Measurements from ENCODE around the gene CDC25C. TPM values are rescaled to one million over a fixed set of nuclear protein-coding genes. Genes with fewer than 3 reads are reported as not detected.
A peak's percentile ranks its signal among the peaks of the same experiment; 100 is the strongest.

CDC25C gene
- total RNA-seq, 1 experiment from 2014 or later = 18.8 TPM

GRCh38 chr5:138352722-138353559, 21.3 kb upstream of the CDC25C start (continued):
- TF ChIP-seq ARID4B (CRISPR knock-in tag; IDR thresholded peaks at IDR 0.05; ENCODE audit: borderline replicate concordance) = peak; percentile 43; the same call in 1 of the 2 replicates
- TF ChIP-seq TEAD4 (CRISPR knock-in tag; IDR thresholded peaks at IDR 0.05) = 0 out of 2 replicates have a peak, but pooled peaks have one; percentile 21
- TF ChIP-seq, protein P1, sequence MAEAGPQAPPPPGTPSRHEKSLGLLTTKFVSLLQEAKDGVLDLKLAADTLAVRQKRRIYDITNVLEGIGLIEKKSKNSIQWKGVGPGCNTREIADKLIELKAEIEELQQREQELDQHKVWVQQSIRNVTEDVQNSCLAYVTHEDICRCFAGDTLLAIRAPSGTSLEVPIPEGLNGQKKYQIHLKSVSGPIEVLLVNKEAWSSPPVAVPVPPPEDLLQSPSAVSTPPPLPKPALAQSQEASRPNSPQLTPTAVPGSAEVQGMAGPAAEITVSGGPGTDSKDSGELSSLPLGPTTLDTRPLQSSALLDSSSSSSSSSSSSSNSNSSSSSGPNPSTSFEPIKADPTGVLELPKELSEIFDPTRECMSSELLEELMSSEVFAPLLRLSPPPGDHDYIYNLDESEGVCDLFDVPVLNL (CRISPR knock-in tag; IDR thresholded peaks at IDR 0.05; ENCODE audit: borderline replicate concordance, low read depth) = peak; percentile 60; the same call in 1 of the 2 replicates
- TF ChIP-seq FOXP1 (CRISPR knock-in tag; IDR thresholded peaks at IDR 0.05; ENCODE audit: borderline replicate concordance) = peak; percentile 60; the same call in 1 of the 2 replicates
- no peak for TF ChIP-seq ELF4 (CRISPR knock-in tag; IDR thresholded peaks at IDR 0.05; ENCODE audit: low read depth)
- no peak for TF ChIP-seq TCF7 (CRISPR knock-in tag; IDR thresholded peaks at IDR 0.05; ENCODE audit: low read depth)
- TF ChIP-seq NFE2L1 (CRISPR knock-in tag; IDR thresholded peaks at IDR 0.05) = no peak
- TF ChIP-seq ZNF219 (CRISPR knock-in tag; IDR thresholded peaks at IDR 0.05; ENCODE audit: borderline replicate concordance) = peak; percentile 91
- TF ChIP-seq TP53 (CRISPR knock-in tag; IDR thresholded peaks at IDR 0.05) = 0 out of 2 replicates have a peak, but pooled peaks have one; percentile 35

GRCh38 chr5:138352071-138352721, 20.6 kb upstream of the CDC25C start, which contains the start of gene KDM3B:
KDM3B (plus strand) TSS chr5:138352685; CDS start chr5:138352796, 111 bp downstream.
- peak; percentile 56; the same call in 1 of the 2 replicates for TF ChIP-seq TEAD1 (CRISPR knock-in tag; IDR thresholded peaks at IDR 0.05)
- TF ChIP-seq ZNF512 (CRISPR knock-in tag; IDR thresholded peaks at IDR 0.05; ENCODE audit: borderline replicate concordance) = no peak
- 0 out of 2 replicates have a peak, but pooled peaks have one; percentile 22 for TF ChIP-seq CREM (CRISPR knock-in tag; IDR thresholded peaks at IDR 0.05)
- TF ChIP-seq, protein P2, sequence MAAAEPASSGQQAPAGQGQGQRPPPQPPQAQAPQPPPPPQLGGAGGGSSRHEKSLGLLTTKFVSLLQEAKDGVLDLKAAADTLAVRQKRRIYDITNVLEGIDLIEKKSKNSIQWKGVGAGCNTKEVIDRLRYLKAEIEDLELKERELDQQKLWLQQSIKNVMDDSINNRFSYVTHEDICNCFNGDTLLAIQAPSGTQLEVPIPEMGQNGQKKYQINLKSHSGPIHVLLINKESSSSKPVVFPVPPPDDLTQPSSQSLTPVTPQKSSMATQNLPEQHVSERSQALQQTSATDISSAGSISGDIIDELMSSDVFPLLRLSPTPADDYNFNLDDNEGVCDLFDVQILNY (CRISPR knock-in tag; IDR thresholded peaks at IDR 0.05) = peak; percentile 49; the same call in 1 of the 2 replicates
- TF ChIP-seq HMGXB4 (CRISPR knock-in tag; IDR thresholded peaks at IDR 0.05) = peak; percentile 97
- TF ChIP-seq ATF1 (CRISPR knock-in tag; IDR thresholded peaks at IDR 0.05) = no peak
- peak; percentile 94 for TF ChIP-seq SP1 (CRISPR knock-in tag; conservative IDR thresholded peaks at IDR 0.05)
- TF ChIP-seq GABPB1 (CRISPR knock-in tag; IDR thresholded peaks at IDR 0.05) = peak; percentile 57; the same call in 1 of the 2 replicates
- TF ChIP-seq CREB1 (CRISPR knock-in tag; IDR thresholded peaks at IDR 0.05) = no peak
- TF ChIP-seq, protein P3, sequence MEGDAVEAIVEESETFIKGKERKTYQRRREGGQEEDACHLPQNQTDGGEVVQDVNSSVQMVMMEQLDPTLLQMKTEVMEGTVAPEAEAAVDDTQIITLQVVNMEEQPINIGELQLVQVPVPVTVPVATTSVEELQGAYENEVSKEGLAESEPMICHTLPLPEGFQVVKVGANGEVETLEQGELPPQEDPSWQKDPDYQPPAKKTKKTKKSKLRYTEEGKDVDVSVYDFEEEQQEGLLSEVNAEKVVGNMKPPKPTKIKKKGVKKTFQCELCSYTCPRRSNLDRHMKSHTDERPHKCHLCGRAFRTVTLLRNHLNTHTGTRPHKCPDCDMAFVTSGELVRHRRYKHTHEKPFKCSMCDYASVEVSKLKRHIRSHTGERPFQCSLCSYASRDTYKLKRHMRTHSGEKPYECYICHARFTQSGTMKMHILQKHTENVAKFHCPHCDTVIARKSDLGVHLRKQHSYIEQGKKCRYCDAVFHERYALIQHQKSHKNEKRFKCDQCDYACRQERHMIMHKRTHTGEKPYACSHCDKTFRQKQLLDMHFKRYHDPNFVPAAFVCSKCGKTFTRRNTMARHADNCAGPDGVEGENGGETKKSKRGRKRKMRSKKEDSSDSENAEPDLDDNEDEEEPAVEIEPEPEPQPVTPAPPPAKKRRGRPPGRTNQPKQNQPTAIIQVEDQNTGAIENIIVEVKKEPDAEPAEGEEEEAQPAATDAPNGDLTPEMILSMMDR (IDR thresholded peaks at IDR 0.05) = peak; percentile 100
- peaks cover 20% of the 10 kb centered on the region for H3K36me3 Mint-ChIP-seq
- peak; percentile 94 for DNase-seq (ENCODE audit: low spot score)
- ChIA-PET POLR2A (interaction anchor here (0.7 to 4.9 kb wide), 7 partner anchors 14 to 191 kb away, joined by 3 to 61 read pairs (median 6); partner anchors contain the start of genes CDC23, CDC25C, EGR1 and ETF1), CTCF (interaction anchor here (0.5 to 5.1 kb wide), 70 partner anchors 9 to 1379 kb away, joined by 3 to 187 read pairs (median 4); partner anchors contain the start of genes BRD8, CDC23, CDC25C and EGR1)
- peaks cover 10% of the 10 kb centered on the region for H3K9me3 Mint-ChIP-seq
- peak within 1 kb of the TSS; percentile 92 for H3K4me3 Mint-ChIP-seq
- no peaks in the 10 kb centered on the region for H3K27me3 Mint-ChIP-seq (ENCODE audit: low read depth)
- H3K4me1 Mint-ChIP-seq = peaks cover 23% of the 10 kb centered on the region
- peak; percentile 76 for ATAC-seq
- peak within 1 kb of the TSS; percentile 94 for H3K27ac Mint-ChIP-seq

All from WTC11 (cell line).